Peyer's patch (tissue), 4 donors: ENCODE results near the gene SHC1.

Experiments used
- CTCF ChIP-seq, 6 experiments: fragments of 450-650 bp in 4 of 6; fragments of 200-600 bp in 2 of 6; sonication (generic) in 1 of 6; IDR thresholded peaks; one replicate each; pipeline ENCODE4 v1.5.1; 2017 to 2019; ENCODE audit warnings: antibody characterized with exemption in 6 of 6, mild to moderate bottlenecking in 3 of 6, moderate library complexity in 1 of 6
- POLR2A ChIP-seq, 2 donors: fragments of 450-650 bp; IDR thresholded peaks; one replicate each; pipeline ENCODE4 v1.5.1; 2017; ENCODE audit warnings: antibody characterized with exemption in 2 of 2, mild to moderate bottlenecking in 2 of 2, moderate library complexity in 2 of 2

- no peak for TF ChIP-seq POLR2A (IDR thresholded peaks at IDR 0.05)
- no peak for TF ChIP-seq CTCF (IDR thresholded peaks at IDR 0.05)
These were observed 39.2 kb upstream of the SHC1 start for GRCh38 chr1:155009742-155010141.
